ENCODE results near the gene SERTAD1.
"Not testable (repeated sequence)": the region's sequence is repeated elsewhere in the genome, so short reads cannot be mapped to it uniquely, and the experiment has no call there.

SERTAD1 gene

DNA sequence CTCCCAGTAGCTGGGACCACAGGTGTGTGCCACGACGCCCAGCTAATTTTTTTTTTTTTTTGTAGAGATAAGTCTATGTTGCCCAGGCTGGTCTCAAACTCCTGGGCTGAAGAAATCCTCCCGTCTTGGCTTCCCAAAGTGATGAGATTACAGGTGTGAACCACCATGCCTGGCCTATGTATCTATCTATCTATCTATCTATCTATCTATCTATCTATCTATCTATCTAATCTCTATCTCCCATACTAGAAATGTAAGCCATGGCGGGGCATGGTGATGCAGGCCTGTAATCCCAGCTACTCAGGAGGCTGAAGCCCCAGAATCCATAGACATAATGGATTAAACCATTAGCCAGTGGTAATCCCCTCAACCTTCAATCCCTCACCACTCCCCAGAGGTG, 24.9 kb upstream of the SERTAD1 start:
- DNase-seq: no peak

- DNase-seq: no peak
These were observed 23.7 kb upstream of the SERTAD1 start for GRCh38 chr19:40449506-40449905.

GRCh38 chr19:40446263-40446784, 20.5 kb upstream of the SERTAD1 start:
- DNase-seq: no peak

- DNase-seq: no peak
These were observed 20.0 kb upstream of the SERTAD1 start for GRCh38 chr19:40445780-40446262.

- no peak for DNase-seq
These were observed 19.1 kb upstream of the SERTAD1 start for GRCh38 chr19:40444825-40445312.

GRCh38 chr19:40444000-40444824, 18.4 kb upstream of the SERTAD1 start, which contains the start of gene SERTAD3:
Gene SERTAD3, minus strand, starts transcription at chr19:40444335. Its CDS starts 2,255 bp downstream, at chr19:40442080.
- peak; percentile 96 for DNase-seq

- peak; percentile 100 for DNase-seq
These were observed 17.6 kb upstream of the SERTAD1 start for GRCh38 chr19:40443131-40443999.

DNA sequence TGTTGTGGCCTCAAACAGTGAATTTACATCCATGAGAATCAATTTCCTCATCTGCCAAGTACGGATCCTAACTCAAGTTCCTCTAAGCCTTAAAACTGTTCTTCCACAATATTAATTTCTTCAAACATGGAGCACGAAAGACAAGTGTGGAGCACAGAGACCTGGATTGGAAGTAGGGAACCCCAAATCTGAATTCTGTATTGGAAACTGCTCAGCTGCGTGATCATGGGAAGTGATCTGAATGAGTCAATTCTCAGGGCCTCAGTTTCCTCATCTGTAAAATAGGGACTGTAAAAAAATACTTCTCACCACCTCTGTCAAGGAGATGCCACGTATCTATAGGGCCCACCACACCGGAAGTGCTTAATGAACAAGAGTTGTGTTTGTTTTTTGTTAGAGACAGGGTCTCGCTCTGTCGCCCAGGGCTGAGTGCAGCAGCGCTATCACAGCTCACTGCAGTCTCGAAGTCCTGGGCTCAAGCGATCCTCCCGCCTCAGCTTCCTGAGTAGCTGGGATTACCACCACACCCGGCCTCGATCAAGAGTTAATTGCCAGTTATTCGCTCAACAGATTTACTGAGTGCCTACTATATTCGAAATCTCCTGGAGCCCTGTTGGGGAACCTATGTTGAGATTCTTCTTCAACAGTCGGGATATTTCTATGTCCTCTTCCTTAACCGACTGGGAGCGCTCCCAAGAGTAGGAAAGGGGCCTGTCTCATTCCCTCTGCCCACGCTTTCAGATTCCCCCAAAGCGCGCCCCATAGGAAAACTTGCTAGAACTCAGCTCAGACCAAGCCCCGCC, 16.7 kb upstream of the SERTAD1 start:
- DNase-seq: no peak

GRCh38 chr19:40441719-40442253, 16.0 kb upstream of the SERTAD1 start:
- DNase-seq: no peak

GRCh38 chr19:40438284-40438683, 12.5 kb upstream of the SERTAD1 start:
- no peak for DNase-seq

DNA sequence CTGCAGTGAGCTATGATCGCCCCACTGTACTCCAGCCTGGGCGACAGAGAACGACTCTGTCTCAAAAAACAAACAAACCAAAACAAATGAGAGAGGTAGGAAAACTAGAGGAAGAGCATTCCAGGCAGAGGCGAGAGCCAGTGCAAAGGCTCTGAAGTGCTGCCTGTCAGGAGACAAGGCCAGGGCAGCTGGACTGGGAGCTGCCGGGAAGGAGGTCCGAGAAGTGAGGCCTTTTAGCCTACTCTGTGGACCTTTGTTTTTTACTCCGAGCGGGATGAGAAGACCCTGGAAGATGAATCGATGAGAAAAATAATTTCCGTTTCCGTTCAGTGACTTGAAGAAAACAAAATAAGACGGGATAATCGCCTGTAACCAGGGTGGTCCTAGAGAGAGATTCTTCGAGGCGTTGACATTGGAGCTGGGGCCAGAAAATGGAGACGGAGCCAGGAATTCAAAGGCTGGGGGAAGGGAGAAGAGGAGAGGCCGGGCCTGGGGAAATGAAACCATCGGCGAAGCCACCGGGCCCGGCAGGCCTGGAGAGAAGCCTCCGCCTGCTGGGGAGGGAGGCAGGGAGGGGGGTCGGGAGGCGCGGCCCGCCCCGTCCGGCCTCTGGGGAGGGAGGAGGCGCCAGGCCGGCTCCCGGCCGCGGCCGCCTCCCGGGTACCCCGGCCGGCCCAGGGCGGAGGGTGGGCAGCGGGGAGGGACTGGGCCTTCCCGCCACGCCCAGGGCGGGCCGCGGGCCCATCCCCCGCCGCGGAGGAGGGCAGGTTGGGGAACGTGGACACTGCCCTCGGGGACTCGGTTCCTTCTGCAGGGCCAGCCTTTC, 7.8 kb upstream of the SERTAD1 start:
- peak; percentile 72 for DNase-seq

GRCh38 chr19:40432760-40433159, 7.0 kb upstream of the SERTAD1 start:
- not testable (repeated sequence) for DNase-seq

DNA sequence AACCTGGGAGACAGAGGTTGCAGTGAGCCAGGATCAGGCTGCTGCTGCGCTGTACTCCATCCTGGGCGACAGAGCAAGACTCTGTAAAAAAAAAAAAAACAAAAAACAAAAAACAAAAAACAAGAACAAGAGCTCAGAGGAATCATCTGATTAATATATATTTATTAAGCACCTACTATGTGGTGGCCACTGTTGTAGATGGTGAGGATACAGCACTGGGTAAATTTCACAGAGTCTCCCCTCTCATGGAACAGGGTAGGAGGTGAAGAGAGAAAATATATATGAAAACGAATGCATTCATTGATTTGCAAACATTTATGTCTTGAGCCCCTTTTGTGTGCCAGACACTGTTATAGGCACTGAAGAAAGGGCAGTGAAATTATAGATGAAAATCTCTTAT, 5.9 kb upstream of the SERTAD1 start:
- no peak for DNase-seq

- not testable (repeated sequence) for DNase-seq
These were observed 4.5 kb upstream of the SERTAD1 start for GRCh38 chr19:40430242-40430641.

GRCh38 chr19:40428197-40428596, 2.4 kb upstream of the SERTAD1 start:
- DNase-seq: not testable (repeated sequence)

DNA sequence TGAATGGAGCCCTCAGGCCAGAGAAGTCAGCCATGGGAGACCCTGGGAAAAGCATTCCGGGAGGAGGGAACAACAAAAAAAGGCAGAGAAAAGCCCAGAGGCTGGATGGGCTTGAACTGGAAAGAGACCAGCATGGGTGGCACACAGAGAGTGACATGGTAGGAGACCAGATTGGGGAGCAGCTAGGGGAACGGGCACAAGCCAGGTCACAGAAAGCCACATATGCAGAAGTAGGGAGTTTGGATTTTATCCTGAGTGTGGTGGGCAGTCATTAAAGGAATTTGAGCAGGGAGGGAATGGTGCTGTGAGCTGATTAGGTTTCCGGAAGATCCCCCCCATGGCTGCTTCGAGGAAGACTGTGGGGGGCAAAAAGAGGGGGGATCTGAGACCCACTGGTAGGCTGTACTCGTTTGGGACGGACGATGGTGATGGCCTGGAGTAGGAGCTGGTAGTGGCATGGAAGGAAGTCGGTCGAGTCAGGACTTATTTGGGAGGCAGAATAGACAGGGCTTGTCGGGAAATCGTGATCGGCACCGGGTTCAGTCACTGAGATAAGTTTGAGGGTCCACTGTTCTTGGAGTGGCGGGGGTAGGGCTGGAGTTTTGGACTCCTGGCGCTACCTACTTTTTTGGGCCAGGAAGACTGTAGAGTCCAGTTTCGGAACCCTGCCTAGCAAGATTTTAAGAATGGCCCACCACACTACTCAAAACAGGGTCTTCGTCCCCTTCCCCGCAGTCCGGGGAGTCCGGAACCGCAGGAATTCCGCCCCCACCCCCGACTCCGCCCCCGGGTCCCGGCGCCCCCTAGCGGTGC, 949 bp downstream of the SERTAD1 start:
- DNase-seq: no peak

DNA sequence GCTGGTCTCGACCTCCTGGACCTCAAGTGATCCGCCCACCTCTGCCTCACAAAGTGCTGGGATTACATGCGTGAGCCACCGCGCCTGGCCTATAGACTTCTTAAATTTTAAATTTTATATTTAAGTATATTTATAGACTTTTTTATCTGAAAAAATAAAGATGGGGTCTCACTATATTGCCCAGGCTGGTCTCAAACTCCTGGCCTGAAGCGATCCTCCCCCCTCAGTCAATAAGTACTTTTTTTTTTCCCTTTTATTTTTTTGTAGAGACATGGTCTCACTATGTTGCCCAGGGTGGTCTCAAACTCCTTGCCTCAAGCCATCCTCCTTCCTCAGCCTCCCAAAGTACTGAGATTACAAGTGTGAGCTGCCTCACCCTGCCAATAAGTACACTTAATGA, 1.9 kb downstream of the SERTAD1 start:
- no peak for DNase-seq

- no peak for DNase-seq
These were observed 2.8 kb downstream of the SERTAD1 start for GRCh38 chr19:40422748-40423566.
